HG02938 (cell line): ENCODE measurements around the gene BCOR.

Experiments used
- ATAC-seq: cut with Tn5 transposase; IDR thresholded peaks from one replicate; pipeline ENCODE4 v1.9.1; 2021; ENCODE audit warnings: mild to moderate bottlenecking, moderate library complexity; ENCODE audit not compliant: unreplicated experiment

BCOR gene

GRCh38 chrX:40007131-40007755 lies 90.5 kb downstream of the BCOR start:
- no peak for ATAC-seq

GRCh38 chrX:40006106-40007017 lies 91.4 kb downstream of the BCOR start:
- ATAC-seq = no peak

- no peak for ATAC-seq
Measured at GRCh38 chrX:40005292-40006011, 92.3 kb downstream of the BCOR start.

- ATAC-seq = no peak
Measured at GRCh38 chrX:40004921-40005291, 92.9 kb downstream of the BCOR start.

- no peak for ATAC-seq
Measured at GRCh38 chrX:40004246-40004535, 93.6 kb downstream of the BCOR start.

- no peak for ATAC-seq
Measured at GRCh38 chrX:40003428-40004245, 94.1 kb downstream of the BCOR start.

- no peak for ATAC-seq
Measured at GRCh38 chrX:40003071-40003427, 94.7 kb downstream of the BCOR start.
